Pancreas (tissue), 10 donors: ENCODE results near the gene GPX4. TPM values are rescaled to one million over a fixed set of nuclear protein-coding genes. Genes with fewer than 3 reads are reported as not detected.

Experiments
- ATAC-seq, 4 donors: fragments of 200-7000 bp; cut with Tn5 transposase; one replicate each; pipeline versions ENCODE4 v1.8.0 to v1.9.1; 2020; ENCODE audit warnings: mild to moderate bottlenecking in 4 of 4, moderate library complexity in 4 of 4
- DNase-seq, 6 donors: peaks; one replicate each; pipeline ENCODE4 v3.0.0-alpha.2; 2020
- FAIRE-seq: peaks from 2 replicates; lab custom pipeline; 2012; peaks lifted over from hg19 to GRCh38; lab: Jason Lieb, UNC
- H3K27ac ChIP-seq, 4 donors: fragments of 200-600 bp; sonication (generic); 1 replicate in 3 of 4; 2 replicates in 1 of 4; pipeline versions ENCODE4 v1.5.0 to v1.8.0; 2020
- H3K27me3 ChIP-seq, 4 donors: fragments of 200-600 bp; one replicate each; pipeline ENCODE4 v1.8.0; 2021
- H3K36me3 ChIP-seq, 3 donors: fragments of 200-600 bp; sonication (generic) in 1 of 3; one replicate each; pipeline versions ENCODE4 v1.5.0 to v1.8.0; 2020 to 2021
- H3K4me1 ChIP-seq, 3 donors: fragments of 200-600 bp; one replicate each; pipeline ENCODE4 v1.8.0; 2021
- H3K4me3 ChIP-seq, 4 donors: fragments of 200-600 bp; sonication (generic) in 2 of 4; one replicate each; pipeline versions ENCODE4 v1.5.0 to v1.8.0; 2020 to 2021
- H3K9me3 ChIP-seq, 4 donors: fragments of 200-600 bp; one replicate each; pipeline ENCODE4 v1.8.0; 2021
- WGBS, 2 donors: extraction: QIAGEN DNeasy Blood & Tissue Kit; methylation state at CpG; one replicate each; pipeline ENCODE4 v1.1.7; 2013; 5-methylcytosine and 5-hydroxymethylcytosine counted together
- intact Hi-C, 3 donors: fragments of 100-400 bp; cut with DNase I; formaldehyde crosslinking; loops; one replicate each; pipeline versions ENCODE4 v1.11.1 to v1.14.2; 2022
- polyA plus RNA-seq, 2 donors: library from polyadenylated mRNA; stranded (reverse); fragments of 200-250 nt; gene quantifications; one replicate each; pipeline ENCODE4 v1.2.3, GENCODE V29; 2013
- total RNA-seq, 6 donors: library from RNA; stranded (reverse); fragmentation: NEBNext Ultra II Directional in 4 of 6; extraction: Animal tissue kit (Norgen Biotek cat#: 25700) in 4 of 6; gene quantifications; one replicate each; pipeline versions ENCODE4 v1.2.1 to v1.2.4, GENCODE V29; 2021 to 2023
- TF ChIP-seq, protein P1 (sequence below), 4 donors: fragments of 200-600 bp; sonication (generic) in 3 of 4; IDR thresholded peaks; one replicate each; pipeline versions ENCODE4 v1.5.0 to v1.8.0; 2021; ENCODE audit warnings: antibody characterized with exemption in 4 of 4
- donor health status: healthy with polysubstance abuse.
- donor health status: DM: no; HTN: no; CAD: no; lungs with moderate emphysema.
- donor health status: DM: no; HTN: no; CAD: no.
- donor health status: control.
- donor health status: control.
- donor health status: Bipolar disorder and iron deficiency.
- donor health status: DM: yes; HTN: yes; CAD: no.
- donor health status: DM: no; HTN: no; CAD: no.
- donor health status: DM: no; HTN: no; CAD: no.
- donor health status: DM: yes; HTN: yes; CAD: no.

GPX4 gene, protein sequence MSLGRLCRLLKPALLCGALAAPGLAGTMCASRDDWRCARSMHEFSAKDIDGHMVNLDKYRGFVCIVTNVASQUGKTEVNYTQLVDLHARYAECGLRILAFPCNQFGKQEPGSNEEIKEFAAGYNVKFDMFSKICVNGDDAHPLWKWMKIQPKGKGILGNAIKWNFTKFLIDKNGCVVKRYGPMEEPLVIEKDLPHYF
- 100 to 1,000 TPM in 1 of 6 donors, 10 to 100 TPM in 5; 48.8 to 112 (median 63.8) TPM for total RNA-seq
- 100 to 1,000 TPM; 255 to 290 TPM for polyA plus RNA-seq

DNA sequence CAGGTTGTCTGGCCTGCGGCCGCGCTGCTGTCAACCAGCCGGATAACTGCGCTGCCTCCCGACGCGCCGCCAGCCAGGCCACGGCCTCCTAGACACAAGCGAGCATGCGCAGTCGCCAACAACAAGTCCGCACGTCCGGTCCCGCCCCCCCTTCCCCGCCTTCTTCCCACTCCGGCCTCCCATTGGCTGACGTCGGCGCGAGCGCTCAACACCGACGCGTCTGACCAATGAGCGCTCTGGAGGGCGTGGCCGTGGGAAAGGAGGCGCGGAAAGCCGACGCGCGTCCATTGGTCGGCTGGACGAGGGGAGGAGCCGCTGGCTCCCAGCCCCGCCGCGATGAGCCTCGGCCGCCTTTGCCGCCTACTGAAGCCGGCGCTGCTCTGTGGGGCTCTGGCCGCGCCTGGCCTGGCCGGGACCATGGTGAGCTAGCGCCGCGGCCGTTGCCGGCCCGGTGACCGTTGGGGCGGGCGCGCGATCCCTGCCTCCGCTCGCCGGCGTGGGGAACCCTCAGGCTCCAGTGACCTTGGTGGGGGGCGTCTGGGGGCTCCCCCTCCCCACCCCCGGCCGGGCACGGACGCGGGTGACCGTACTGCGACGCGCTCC is at the start of gene GPX4:
GPX4 (plus strand) TSS at position 287 of the 603 bp plus-strand sequence; CDS start at position 337, 50 bp downstream.
- WGBS, 2 donors: 0 to 1% methylated on average over 59 to 75 of the region's 75 CpGs
- peak; percentile 97 to 100 (median 99) for DNase-seq
- H3K4me3 ChIP-seq: peak within 1 kb of the TSS; percentile 48 to 81 (median 69)
- H3K36me3 ChIP-seq: peaks cover 0 to 17% (median 0%) of the 10 kb centered on the region in 3 donors
- peak; percentile 94 for FAIRE-seq
- peak within 1 kb of the TSS; percentile 86 to 95 (median 92) for H3K27ac ChIP-seq
- no peaks in the 10 kb centered on the region for H3K27me3 ChIP-seq
- peaks cover 7 to 20% (median 13%) of the 10 kb centered on the region in 3 donors for H3K4me1 ChIP-seq
- intact Hi-C loops: no loop called here
- peak; percentile 87 to 92 (median 89) for ATAC-seq
- TF ChIP-seq, protein P1, sequence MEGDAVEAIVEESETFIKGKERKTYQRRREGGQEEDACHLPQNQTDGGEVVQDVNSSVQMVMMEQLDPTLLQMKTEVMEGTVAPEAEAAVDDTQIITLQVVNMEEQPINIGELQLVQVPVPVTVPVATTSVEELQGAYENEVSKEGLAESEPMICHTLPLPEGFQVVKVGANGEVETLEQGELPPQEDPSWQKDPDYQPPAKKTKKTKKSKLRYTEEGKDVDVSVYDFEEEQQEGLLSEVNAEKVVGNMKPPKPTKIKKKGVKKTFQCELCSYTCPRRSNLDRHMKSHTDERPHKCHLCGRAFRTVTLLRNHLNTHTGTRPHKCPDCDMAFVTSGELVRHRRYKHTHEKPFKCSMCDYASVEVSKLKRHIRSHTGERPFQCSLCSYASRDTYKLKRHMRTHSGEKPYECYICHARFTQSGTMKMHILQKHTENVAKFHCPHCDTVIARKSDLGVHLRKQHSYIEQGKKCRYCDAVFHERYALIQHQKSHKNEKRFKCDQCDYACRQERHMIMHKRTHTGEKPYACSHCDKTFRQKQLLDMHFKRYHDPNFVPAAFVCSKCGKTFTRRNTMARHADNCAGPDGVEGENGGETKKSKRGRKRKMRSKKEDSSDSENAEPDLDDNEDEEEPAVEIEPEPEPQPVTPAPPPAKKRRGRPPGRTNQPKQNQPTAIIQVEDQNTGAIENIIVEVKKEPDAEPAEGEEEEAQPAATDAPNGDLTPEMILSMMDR (IDR thresholded peaks at IDR 0.05): no peak
- no peaks in the 10 kb centered on the region for H3K9me3 ChIP-seq

DNA sequence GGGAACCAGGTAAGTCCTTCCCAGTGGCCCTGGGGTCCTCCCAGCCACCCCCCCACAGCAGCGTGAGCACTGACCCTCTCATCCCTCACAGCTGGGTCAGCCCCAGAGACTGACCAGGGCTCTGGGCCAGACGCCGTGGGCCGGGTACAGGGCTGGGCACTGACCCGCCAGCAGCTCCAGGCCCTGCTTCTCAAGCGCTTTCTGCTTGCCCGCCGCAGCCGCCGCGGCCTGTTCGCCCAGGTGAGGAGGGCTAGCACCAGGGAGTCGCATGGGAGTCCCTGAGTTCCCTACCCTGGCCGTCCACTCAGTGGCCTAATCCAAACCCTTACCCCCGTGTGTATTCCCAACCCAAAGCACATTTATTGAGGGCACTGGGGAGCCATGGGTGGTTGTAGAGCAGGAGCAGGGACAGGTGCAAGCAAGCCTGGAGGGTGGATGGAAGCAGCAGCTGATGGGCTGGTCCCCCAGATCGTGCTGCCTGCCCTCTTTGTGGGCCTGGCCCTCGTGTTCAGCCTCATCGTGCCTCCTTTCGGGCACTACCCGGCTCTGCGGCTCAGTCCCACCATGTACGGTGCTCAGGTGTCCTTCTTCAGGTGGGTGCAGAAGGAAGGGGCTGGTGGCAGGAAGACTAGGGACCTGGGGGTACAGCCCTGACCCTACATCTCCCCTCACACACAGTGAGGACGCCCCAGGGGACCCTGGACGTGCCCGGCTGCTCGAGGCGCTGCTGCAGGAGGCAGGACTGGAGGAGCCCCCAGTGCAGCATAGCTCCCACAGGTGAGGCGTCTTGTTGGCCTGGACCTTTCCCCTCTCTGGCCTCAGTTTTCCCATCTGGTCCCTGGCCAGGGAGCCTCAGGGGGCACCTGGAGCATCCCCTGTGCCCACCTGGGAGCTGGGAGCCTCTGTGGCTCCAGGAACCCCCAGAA is 49.4 kb upstream of the GPX4 start:
- ATAC-seq: no peak
- intact Hi-C loops: no loop called here
- Histone ChIP-seq H3K27me3 (no peaks in the 10 kb centered on the region), H3K27ac (no peak overlapping the region), H3K9me3 (no peaks in the 10 kb centered on the region), H3K4me1 (no peaks in the 10 kb centered on the region), H3K4me3 (no peak overlapping the region), H3K36me3 (no peaks in the 10 kb centered on the region)
- FAIRE-seq: no peak
- TF ChIP-seq, protein P1 (IDR thresholded peaks at IDR 0.05): no peak
- no peak for DNase-seq
- WGBS, 2 donors: 95 to 96% methylated on average over 24 to 28 of the region's 28 CpGs

DNA sequence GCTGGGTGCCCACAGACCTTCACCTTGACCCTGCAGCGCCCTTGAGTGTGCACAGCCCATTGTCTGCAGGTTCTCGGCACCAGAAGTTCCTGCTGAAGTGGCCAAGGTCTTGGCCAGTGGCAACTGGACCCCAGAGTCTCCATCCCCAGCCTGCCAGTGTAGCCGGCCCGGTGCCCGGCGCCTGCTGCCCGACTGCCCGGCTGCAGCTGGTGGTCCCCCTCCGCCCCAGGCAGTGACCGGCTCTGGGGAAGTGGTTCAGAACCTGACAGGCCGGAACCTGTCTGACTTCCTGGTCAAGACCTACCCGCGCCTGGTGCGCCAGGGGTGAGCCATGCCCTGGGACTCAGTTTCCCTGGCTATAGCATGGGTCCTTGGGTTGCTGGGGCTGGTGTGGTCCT is 48.8 kb upstream of the GPX4 start:
- Histone ChIP-seq H3K4me3 (no peak overlapping the region), H3K27me3 (no peaks in the 10 kb centered on the region), H3K4me1 (no peaks in the 10 kb centered on the region), H3K9me3 (no peaks in the 10 kb centered on the region), H3K27ac (no peak overlapping the region), H3K36me3 (no peaks in the 10 kb centered on the region)
- ATAC-seq: no peak
- intact Hi-C loops: no loop called here
- TF ChIP-seq, protein P1 (IDR thresholded peaks at IDR 0.05): no peak
- FAIRE-seq: no peak
- no peak for DNase-seq
- 93 to 94% methylated on average over 14 of the region's 14 CpGs for WGBS, 2 donors

DNA sequence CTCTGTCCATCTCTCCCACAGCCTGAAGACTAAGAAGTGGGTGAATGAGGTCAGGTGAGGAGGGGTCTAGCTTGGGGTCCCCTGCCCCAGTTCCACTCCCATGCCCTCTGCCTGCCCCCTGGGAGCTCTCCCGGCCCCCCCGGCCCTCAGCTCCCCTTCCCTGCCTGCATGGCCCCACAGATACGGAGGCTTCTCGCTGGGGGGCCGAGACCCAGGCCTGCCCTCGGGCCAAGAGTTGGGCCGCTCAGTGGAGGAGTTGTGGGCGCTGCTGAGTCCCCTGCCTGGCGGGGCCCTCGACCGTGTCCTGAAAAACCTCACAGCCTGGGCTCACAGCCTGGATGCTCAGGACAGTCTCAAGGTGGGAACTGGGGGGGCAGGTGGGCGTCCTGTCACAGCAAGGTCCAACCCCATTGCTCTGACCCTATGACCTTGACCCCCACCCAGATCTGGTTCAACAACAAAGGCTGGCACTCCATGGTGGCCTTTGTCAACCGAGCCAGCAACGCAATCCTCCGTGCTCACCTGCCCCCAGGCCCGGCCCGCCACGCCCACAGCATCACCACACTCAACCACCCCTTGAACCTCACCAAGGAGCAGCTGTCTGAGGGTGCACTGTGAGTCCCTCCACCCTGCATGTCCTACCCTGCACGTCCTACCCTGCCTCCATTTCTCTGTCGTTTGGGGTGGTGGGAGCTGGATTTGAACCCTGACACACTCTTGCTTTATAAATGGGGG is 47.7 kb upstream of the GPX4 start:
- intact Hi-C loops: no loop called here
- H3K27ac ChIP-seq: no peak overlapping the region
- H3K27me3 ChIP-seq: no peaks in the 10 kb centered on the region
- ATAC-seq (no peak), FAIRE-seq (no peak), DNase-seq (peak in 1 of 6 donors; percentile 62)
- whole genome bisulfite sequencing, 2 donors: 93 to 98% methylated on average over 20 of the region's 20 CpGs
- no peaks in the 10 kb centered on the region for H3K9me3 ChIP-seq
- H3K4me1 ChIP-seq: no peaks in the 10 kb centered on the region
- H3K36me3 ChIP-seq: no peaks in the 10 kb centered on the region
- TF ChIP-seq, protein P1 (IDR thresholded peaks at IDR 0.05): no peak
- H3K4me3 ChIP-seq: no peak overlapping the region
